GM23338 (cell line): ENCODE data around the gene CAPN8. TPM values are rescaled to one million over a fixed set of nuclear protein-coding genes. Genes with fewer than 3 reads are reported as not detected.

Experiments used
- ATAC-seq: fragments of 200-7000 bp; cut with Tn5 transposase; 3 replicates; pipeline ENCODE4 v1.9.1; 2020
- DNase-seq: peaks from one replicate; pipeline ENCODE4 v3.0.0-alpha.2; 2015; ENCODE audit warnings: low spot score
- H2AFZ ChIP-seq: fragments of 200-600 bp; sonication (generic); 2 replicates; pipeline ENCODE4 v1.8.0; 2016; ENCODE audit warnings: antibody characterized with exemption, mild to moderate bottlenecking, moderate library complexity
- H3F3A ChIP-seq: fragments of 200-600 bp; sonication (generic); replicated peaks from 2 replicates; pipeline ENCODE4 v1.8.0; 2017; ENCODE audit warnings: antibody characterized with exemption, mixed run types, low read depth
- H3K27ac ChIP-seq: fragments of 200-600 bp; sonication (generic); 2 replicates; pipeline ENCODE4 v1.6.1; 2016; ENCODE audit warnings: low read depth
- H3K27me3 ChIP-seq: fragments of 200-600 bp; sonication (generic); 2 replicates; pipeline ENCODE4 v1.8.0; 2016; ENCODE audit warnings: mild to moderate bottlenecking, mixed run types, moderate library complexity; ENCODE audit not compliant: insufficient read depth
- H3K36me3 ChIP-seq: fragments of 200-600 bp; sonication (generic); 2 replicates; pipeline ENCODE4 v1.8.0; 2016; ENCODE audit warnings: mild to moderate bottlenecking; ENCODE audit not compliant: insufficient read depth
- H3K4me1 ChIP-seq: fragments of 200-600 bp; sonication (generic); 2 replicates; pipeline ENCODE4 v1.8.0; 2016; ENCODE audit warnings: mild to moderate bottlenecking, moderate library complexity; ENCODE audit not compliant: insufficient read depth
- H3K4me2 ChIP-seq: fragments of 200-600 bp; sonication (generic); 2 replicates; pipeline ENCODE4 v1.7.1; 2017; ENCODE audit warnings: mixed run types
- H3K4me3 ChIP-seq: fragments of 200-600 bp; sonication (generic); 2 replicates; pipeline ENCODE4 v1.6.1; 2016; ENCODE audit warnings: mixed run types
- H3K79me2 ChIP-seq: fragments of 200-600 bp; sonication (generic); replicated peaks from 2 replicates; pipeline ENCODE4 v1.8.0; 2017; ENCODE audit warnings: mild to moderate bottlenecking; ENCODE audit not compliant: insufficient read depth
- H3K9me2 ChIP-seq: fragments of 200-600 bp; sonication (generic); 2 replicates; pipeline ENCODE4 v1.8.0; 2017; ENCODE audit not compliant: insufficient read depth
- H4K20me1 ChIP-seq: fragments of 200-600 bp; sonication (generic); replicated peaks from 2 replicates; pipeline ENCODE4 v1.8.0; 2017; ENCODE audit warnings: mild to moderate bottlenecking; ENCODE audit not compliant: insufficient read depth
- H3K27ac Mint-ChIP-seq: 2 replicates; pipeline ENCODE4 v1.8.0; 2020; ENCODE audit warnings: inconsistent platforms, mild to moderate bottlenecking, moderate library complexity, mixed read lengths
- H3K27me3 Mint-ChIP-seq: 3 replicates; pipeline ENCODE4 v1.8.0; 2022; ENCODE audit warnings: low read depth, mild to moderate bottlenecking, moderate library complexity, mixed read lengths, inconsistent platforms; ENCODE audit not compliant: insufficient read depth, poor library complexity
- H3K36me3 Mint-ChIP-seq: 3 replicates; pipeline ENCODE4 v1.8.0; 2021; ENCODE audit warnings: low read depth, mild to moderate bottlenecking, inconsistent platforms, moderate library complexity, mixed read lengths
- H3K4me1 Mint-ChIP-seq: 3 replicates; pipeline ENCODE4 v1.8.0; 2020; ENCODE audit warnings: mild to moderate bottlenecking, inconsistent platforms, mixed read lengths
- H3K4me3 Mint-ChIP-seq: 3 replicates; pipeline ENCODE4 v1.8.0; 2021; ENCODE audit warnings: moderate library complexity, mild to moderate bottlenecking, inconsistent platforms, mixed read lengths
- H3K9me3 Mint-ChIP-seq: 3 replicates; pipeline ENCODE4 v1.8.0; 2020; ENCODE audit warnings: moderate library complexity, mild to moderate bottlenecking, inconsistent platforms, mixed read lengths
- EZH2 ChIP-seq: fragments of 200-600 bp; sonication (generic); IDR thresholded peaks from one replicate; pipeline ENCODE4 v1.8.0; 2017; ENCODE audit warnings: antibody characterized with exemption, mild to moderate bottlenecking, low read depth; ENCODE audit not compliant: unreplicated experiment
- EZH2phosphoT487 ChIP-seq: fragments of 200-600 bp; sonication (generic); IDR thresholded peaks from one replicate; pipeline ENCODE4 v1.8.1; 2018; ENCODE audit warnings: antibody characterized with exemption; ENCODE audit not compliant: unreplicated experiment
- JUNB ChIP-seq: IDR thresholded peaks from one replicate; pipeline ENCODE4 v1.6.1; 2016; ENCODE audit warnings: antibody characterized with exemption; ENCODE audit not compliant: unreplicated experiment
- NANOG ChIP-seq: IDR thresholded peaks from 2 replicates; pipeline ENCODE4 v1.6.1; 2016; ENCODE audit warnings: antibody characterized with exemption, borderline replicate concordance
- ZNF114 ChIP-seq: fragments of 250-450 bp; sonication (Bioruptor Pico); IDR thresholded peaks from 2 replicates; pipeline ENCODE4 v1.5.0; 2020; ENCODE audit warnings: mild to moderate bottlenecking, moderate library complexity
- ZNF331 ChIP-seq: fragments of 250-450 bp; sonication (Bioruptor Pico); IDR thresholded peaks from 2 replicates; pipeline ENCODE4 v1.5.0; 2020; ENCODE audit warnings: low read depth, mild to moderate bottlenecking, moderate library complexity
- polyA plus RNA-seq: library from polyadenylated mRNA; unstranded; fragments of >200 nt; fragmentation: Nextera tagmentation; extraction: Ambion mirVana; gene quantifications from 2 replicates; pipeline ENCODE4 v1.2.1, GENCODE V29; 2016
- total RNA-seq: library from RNA; depleted of rRNA; stranded (reverse); fragments of >200 nt; shearing (Covaris generic); gene quantifications from 2 replicates; pipeline ENCODE4 v1.2.3, GENCODE V29; 2014
- TF ChIP-seq, protein P1 (sequence below): IDR thresholded peaks from one replicate; pipeline ENCODE4 v1.6.1; 2018; ENCODE audit warnings: antibody characterized with exemption; ENCODE audit not compliant: unreplicated experiment
- TF ChIP-seq, protein P2 (sequence below): fragments of 250-450 bp; sonication (Bioruptor Pico); IDR thresholded peaks from 2 replicates; pipeline ENCODE4 v1.5.0; 2020; ENCODE audit warnings: mild to moderate bottlenecking, moderate library complexity

The CAPN8 gene
- total and polyA plus RNA-seq, 2 experiments from 2014 or later = not detected

- peak overlapping the region; percentile 81; the same call in 1 of the 2 replicates for H2AFZ ChIP-seq
- H3K4me1 ChIP-seq = peaks cover 21% of the 10 kb centered on the region
- H3K27me3 ChIP-seq = peaks cover 69% of the 10 kb centered on the region
- peak overlapping the region; percentile 88 for H3K4me2 ChIP-seq
- no peaks in the 10 kb centered on the region for H4K20me1 ChIP-seq
- peaks cover 23% of the 10 kb centered on the region for H3K27me3 Mint-ChIP-seq
- DNase-seq (no peak), ATAC-seq (peak; percentile 59)
- no peaks in the 10 kb centered on the region for H3K9me2 ChIP-seq
- peaks cover 7% of the 10 kb centered on the region; the same call in 2 of the 3 replicates for H3K36me3 Mint-ChIP-seq
- H3K36me3 ChIP-seq = no peaks in the 10 kb centered on the region
- H3K79me2 ChIP-seq = no peaks in the 10 kb centered on the region
- H3K4me3 ChIP-seq = peak overlapping the region; percentile 71
- peaks cover 35% of the 10 kb centered on the region for H3K4me1 Mint-ChIP-seq
- no peaks in the 10 kb centered on the region for H3K9me3 Mint-ChIP-seq
- no peaks in the 10 kb centered on the region for H3F3A ChIP-seq
- H3K27ac Mint-ChIP-seq = no peak overlapping the region
- H3K27ac ChIP-seq = no peak overlapping the region
- peak overlapping the region; percentile 88 for H3K4me3 Mint-ChIP-seq
- TF ChIP-seq, protein P1, sequence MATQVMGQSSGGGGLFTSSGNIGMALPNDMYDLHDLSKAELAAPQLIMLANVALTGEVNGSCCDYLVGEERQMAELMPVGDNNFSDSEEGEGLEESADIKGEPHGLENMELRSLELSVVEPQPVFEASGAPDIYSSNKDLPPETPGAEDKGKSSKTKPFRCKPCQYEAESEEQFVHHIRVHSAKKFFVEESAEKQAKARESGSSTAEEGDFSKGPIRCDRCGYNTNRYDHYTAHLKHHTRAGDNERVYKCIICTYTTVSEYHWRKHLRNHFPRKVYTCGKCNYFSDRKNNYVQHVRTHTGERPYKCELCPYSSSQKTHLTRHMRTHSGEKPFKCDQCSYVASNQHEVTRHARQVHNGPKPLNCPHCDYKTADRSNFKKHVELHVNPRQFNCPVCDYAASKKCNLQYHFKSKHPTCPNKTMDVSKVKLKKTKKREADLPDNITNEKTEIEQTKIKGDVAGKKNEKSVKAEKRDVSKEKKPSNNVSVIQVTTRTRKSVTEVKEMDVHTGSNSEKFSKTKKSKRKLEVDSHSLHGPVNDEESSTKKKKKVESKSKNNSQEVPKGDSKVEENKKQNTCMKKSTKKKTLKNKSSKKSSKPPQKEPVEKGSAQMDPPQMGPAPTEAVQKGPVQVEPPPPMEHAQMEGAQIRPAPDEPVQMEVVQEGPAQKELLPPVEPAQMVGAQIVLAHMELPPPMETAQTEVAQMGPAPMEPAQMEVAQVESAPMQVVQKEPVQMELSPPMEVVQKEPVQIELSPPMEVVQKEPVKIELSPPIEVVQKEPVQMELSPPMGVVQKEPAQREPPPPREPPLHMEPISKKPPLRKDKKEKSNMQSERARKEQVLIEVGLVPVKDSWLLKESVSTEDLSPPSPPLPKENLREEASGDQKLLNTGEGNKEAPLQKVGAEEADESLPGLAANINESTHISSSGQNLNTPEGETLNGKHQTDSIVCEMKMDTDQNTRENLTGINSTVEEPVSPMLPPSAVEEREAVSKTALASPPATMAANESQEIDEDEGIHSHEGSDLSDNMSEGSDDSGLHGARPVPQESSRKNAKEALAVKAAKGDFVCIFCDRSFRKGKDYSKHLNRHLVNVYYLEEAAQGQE = no peak
- TF ChIP-seq NANOG (no peak), EZH2 (peak; percentile 27), ZNF331 (CRISPR knock-in tag) (no peak), ZNF114 (CRISPR knock-in tag) (no peak)
Measured at GRCh38 chr1:223712850-223713474, 47.5 kb upstream of the CAPN8 start.

DNA sequence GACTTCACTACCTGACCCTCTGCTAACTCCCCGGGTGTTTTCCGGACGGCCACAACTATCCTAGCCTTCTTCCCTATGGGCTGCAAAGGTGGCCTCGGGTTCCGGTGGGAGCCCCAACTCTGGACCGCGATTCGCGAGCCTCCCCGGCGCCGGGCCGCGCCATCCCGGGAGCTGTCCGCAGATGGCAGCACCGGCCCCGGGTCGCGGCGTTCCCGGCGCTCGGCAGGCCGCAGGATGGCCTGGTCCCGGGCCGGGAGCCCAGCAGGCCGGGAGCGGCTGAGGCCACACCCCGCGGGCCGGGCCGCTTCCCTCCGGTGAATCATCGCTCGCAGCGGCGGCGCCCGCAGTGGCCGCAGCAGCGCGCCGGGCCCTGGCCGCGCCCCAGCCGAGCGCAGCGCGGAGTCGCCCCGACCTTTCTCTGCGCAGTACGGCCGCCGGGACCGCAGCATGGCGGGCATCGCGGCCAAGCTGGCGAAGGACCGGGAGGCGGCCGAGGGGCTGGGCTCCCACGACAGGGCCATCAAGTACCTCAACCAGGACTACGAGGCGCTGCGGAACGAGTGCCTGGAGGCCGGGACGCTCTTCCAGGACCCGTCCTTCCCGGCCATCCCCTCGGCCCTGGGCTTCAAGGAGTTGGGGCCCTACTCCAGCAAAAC lies 46.8 kb upstream of the CAPN8 start, which contains the start of gene CAPN2:
TSS of gene CAPN2 (plus strand) at position 346 of the 656 bp plus-strand sequence. CDS start at position 448, 102 bp downstream.
- H3K27ac Mint-ChIP-seq = no peak within 1 kb of the TSS
- Histone ChIP-seq H3K27me3 (peaks cover 63% of the 10 kb centered on the region), H3K4me3 (peak within 1 kb of the TSS; percentile 71), H3K79me2 (no peaks in the 10 kb centered on the region), H3K9me2 (no peaks in the 10 kb centered on the region), H3F3A (no peaks in the 10 kb centered on the region), H2AFZ (peak within 1 kb of the TSS; percentile 81), H3K4me2 (peak within 1 kb of the TSS; percentile 88), H3K36me3 (no peaks in the 10 kb centered on the region), H3K27ac (no peak within 1 kb of the TSS), H3K4me1 (peaks cover 17% of the 10 kb centered on the region), H4K20me1 (no peaks in the 10 kb centered on the region)
- peak; percentile 88 for ATAC-seq
- peak within 1 kb of the TSS; percentile 88 for H3K4me3 Mint-ChIP-seq
- H3K4me1 Mint-ChIP-seq = peaks cover 36% of the 10 kb centered on the region
- H3K9me3 Mint-ChIP-seq = no peaks in the 10 kb centered on the region
- peaks cover 29% of the 10 kb centered on the region for H3K27me3 Mint-ChIP-seq
- H3K36me3 Mint-ChIP-seq = peaks cover 7% of the 10 kb centered on the region; the same call in 2 of the 3 replicates
- peak; percentile 84 for DNase-seq
- TF ChIP-seq EZH2phosphoT487 = no peak
- TF ChIP-seq NANOG = no peak
- TF ChIP-seq, protein P2, sequence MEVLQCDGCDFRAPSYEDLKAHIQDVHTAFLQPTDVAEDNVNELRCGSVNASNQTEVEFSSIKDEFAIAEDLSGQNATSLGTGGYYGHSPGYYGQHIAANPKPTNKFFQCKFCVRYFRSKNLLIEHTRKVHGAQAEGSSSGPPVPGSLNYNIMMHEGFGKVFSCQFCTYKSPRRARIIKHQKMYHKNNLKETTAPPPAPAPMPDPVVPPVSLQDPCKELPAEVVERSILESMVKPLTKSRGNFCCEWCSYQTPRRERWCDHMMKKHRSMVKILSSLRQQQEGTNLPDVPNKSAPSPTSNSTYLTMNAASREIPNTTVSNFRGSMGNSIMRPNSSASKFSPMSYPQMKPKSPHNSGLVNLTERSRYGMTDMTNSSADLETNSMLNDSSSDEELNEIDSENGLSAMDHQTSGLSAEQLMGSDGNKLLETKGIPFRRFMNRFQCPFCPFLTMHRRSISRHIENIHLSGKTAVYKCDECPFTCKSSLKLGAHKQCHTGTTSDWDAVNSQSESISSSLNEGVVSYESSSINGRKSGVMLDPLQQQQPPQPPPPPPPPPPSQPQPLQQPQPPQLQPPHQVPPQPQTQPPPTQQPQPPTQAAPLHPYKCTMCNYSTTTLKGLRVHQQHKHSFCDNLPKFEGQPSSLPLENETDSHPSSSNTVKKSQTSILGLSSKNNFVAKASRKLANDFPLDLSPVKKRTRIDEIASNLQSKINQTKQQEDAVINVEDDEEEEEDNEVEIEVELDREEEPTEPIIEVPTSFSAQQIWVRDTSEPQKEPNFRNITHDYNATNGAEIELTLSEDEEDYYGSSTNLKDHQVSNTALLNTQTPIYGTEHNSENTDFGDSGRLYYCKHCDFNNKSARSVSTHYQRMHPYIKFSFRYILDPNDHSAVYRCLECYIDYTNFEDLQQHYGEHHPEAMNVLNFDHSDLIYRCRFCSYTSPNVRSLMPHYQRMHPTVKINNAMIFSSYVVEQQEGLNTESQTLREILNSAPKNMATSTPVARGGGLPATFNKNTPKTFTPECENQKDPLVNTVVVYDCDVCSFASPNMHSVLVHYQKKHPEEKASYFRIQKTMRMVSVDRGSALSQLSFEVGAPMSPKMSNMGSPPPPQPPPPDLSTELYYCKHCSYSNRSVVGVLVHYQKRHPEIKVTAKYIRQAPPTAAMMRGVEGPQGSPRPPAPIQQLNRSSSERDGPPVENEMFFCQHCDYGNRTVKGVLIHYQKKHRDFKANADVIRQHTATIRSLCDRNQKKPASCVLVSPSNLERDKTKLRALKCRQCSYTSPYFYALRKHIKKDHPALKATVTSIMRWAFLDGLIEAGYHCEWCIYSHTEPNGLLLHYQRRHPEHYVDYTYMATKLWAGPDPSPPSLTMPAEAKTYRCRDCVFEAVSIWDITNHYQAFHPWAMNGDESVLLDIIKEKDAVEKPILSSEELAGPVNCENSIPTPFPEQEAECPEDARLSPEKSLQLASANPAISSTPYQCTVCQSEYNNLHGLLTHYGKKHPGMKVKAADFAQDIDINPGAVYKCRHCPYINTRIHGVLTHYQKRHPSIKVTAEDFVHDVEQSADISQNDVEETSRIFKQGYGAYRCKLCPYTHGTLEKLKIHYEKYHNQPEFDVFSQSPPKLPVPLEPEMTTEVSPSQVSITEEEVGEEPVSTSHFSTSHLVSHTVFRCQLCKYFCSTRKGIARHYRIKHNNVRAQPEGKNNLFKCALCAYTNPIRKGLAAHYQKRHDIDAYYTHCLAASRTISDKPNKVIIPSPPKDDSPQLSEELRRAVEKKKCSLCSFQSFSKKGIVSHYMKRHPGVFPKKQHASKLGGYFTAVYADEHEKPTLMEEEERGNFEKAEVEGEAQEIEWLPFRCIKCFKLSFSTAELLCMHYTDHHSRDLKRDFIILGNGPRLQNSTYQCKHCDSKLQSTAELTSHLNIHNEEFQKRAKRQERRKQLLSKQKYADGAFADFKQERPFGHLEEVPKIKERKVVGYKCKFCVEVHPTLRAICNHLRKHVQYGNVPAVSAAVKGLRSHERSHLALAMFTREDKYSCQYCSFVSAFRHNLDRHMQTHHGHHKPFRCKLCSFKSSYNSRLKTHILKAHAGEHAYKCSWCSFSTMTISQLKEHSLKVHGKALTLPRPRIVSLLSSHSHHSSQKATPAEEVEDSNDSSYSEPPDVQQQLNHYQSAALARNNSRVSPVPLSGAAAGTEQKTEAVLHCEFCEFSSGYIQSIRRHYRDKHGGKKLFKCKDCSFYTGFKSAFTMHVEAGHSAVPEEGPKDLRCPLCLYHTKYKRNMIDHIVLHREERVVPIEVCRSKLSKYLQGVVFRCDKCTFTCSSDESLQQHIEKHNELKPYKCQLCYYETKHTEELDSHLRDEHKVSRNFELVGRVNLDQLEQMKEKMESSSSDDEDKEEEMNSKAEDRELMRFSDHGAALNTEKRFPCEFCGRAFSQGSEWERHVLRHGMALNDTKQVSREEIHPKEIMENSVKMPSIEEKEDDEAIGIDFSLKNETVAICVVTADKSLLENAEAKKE (CRISPR knock-in tag) = no peak
- TF ChIP-seq JUNB = no peak
- no peak for TF ChIP-seq ZNF331 (CRISPR knock-in tag)
- TF ChIP-seq ZNF114 (CRISPR knock-in tag) = no peak
